GM23338 (cell line): ENCODE measurements around the gene XPC. TPM values are rescaled to one million over a fixed set of nuclear protein-coding genes. Genes with fewer than 3 reads are reported as not detected.

Experiments
- ATAC-seq: fragments of 200-7000 bp; cut with Tn5 transposase; 3 replicates; pipeline ENCODE4 v1.9.1; 2020
- DNase-seq: peaks from one replicate; pipeline ENCODE4 v3.0.0-alpha.2; 2015; ENCODE audit warnings: low spot score
- H2AFZ ChIP-seq: fragments of 200-600 bp; sonication (generic); 2 replicates; pipeline ENCODE4 v1.8.0; 2016; ENCODE audit warnings: antibody characterized with exemption, mild to moderate bottlenecking, moderate library complexity
- H3F3A ChIP-seq: fragments of 200-600 bp; sonication (generic); replicated peaks from 2 replicates; pipeline ENCODE4 v1.8.0; 2017; ENCODE audit warnings: antibody characterized with exemption, mixed run types, low read depth
- H3K27ac ChIP-seq: fragments of 200-600 bp; sonication (generic); 2 replicates; pipeline ENCODE4 v1.6.1; 2016; ENCODE audit warnings: low read depth
- H3K27me3 ChIP-seq: fragments of 200-600 bp; sonication (generic); 2 replicates; pipeline ENCODE4 v1.8.0; 2016; ENCODE audit warnings: mild to moderate bottlenecking, mixed run types, moderate library complexity; ENCODE audit not compliant: insufficient read depth
- H3K36me3 ChIP-seq: fragments of 200-600 bp; sonication (generic); 2 replicates; pipeline ENCODE4 v1.8.0; 2016; ENCODE audit warnings: mild to moderate bottlenecking; ENCODE audit not compliant: insufficient read depth
- H3K4me1 ChIP-seq: fragments of 200-600 bp; sonication (generic); 2 replicates; pipeline ENCODE4 v1.8.0; 2016; ENCODE audit warnings: mild to moderate bottlenecking, moderate library complexity; ENCODE audit not compliant: insufficient read depth
- H3K4me2 ChIP-seq: fragments of 200-600 bp; sonication (generic); 2 replicates; pipeline ENCODE4 v1.7.1; 2017; ENCODE audit warnings: mixed run types
- H3K4me3 ChIP-seq: fragments of 200-600 bp; sonication (generic); 2 replicates; pipeline ENCODE4 v1.6.1; 2016; ENCODE audit warnings: mixed run types
- H3K79me2 ChIP-seq: fragments of 200-600 bp; sonication (generic); replicated peaks from 2 replicates; pipeline ENCODE4 v1.8.0; 2017; ENCODE audit warnings: mild to moderate bottlenecking; ENCODE audit not compliant: insufficient read depth
- H3K9me2 ChIP-seq: fragments of 200-600 bp; sonication (generic); 2 replicates; pipeline ENCODE4 v1.8.0; 2017; ENCODE audit not compliant: insufficient read depth
- H4K20me1 ChIP-seq: fragments of 200-600 bp; sonication (generic); replicated peaks from 2 replicates; pipeline ENCODE4 v1.8.0; 2017; ENCODE audit warnings: mild to moderate bottlenecking; ENCODE audit not compliant: insufficient read depth
- H3K27ac Mint-ChIP-seq: 2 replicates; pipeline ENCODE4 v1.8.0; 2020; ENCODE audit warnings: inconsistent platforms, mild to moderate bottlenecking, moderate library complexity, mixed read lengths
- H3K27me3 Mint-ChIP-seq: 3 replicates; pipeline ENCODE4 v1.8.0; 2022; ENCODE audit warnings: low read depth, mild to moderate bottlenecking, moderate library complexity, mixed read lengths, inconsistent platforms; ENCODE audit not compliant: insufficient read depth, poor library complexity
- H3K36me3 Mint-ChIP-seq: 3 replicates; pipeline ENCODE4 v1.8.0; 2021; ENCODE audit warnings: low read depth, mild to moderate bottlenecking, inconsistent platforms, moderate library complexity, mixed read lengths
- H3K4me1 Mint-ChIP-seq: 3 replicates; pipeline ENCODE4 v1.8.0; 2020; ENCODE audit warnings: mild to moderate bottlenecking, inconsistent platforms, mixed read lengths
- H3K4me3 Mint-ChIP-seq: 3 replicates; pipeline ENCODE4 v1.8.0; 2021; ENCODE audit warnings: moderate library complexity, mild to moderate bottlenecking, inconsistent platforms, mixed read lengths
- H3K9me3 Mint-ChIP-seq: 3 replicates; pipeline ENCODE4 v1.8.0; 2020; ENCODE audit warnings: moderate library complexity, mild to moderate bottlenecking, inconsistent platforms, mixed read lengths
- CREB1 ChIP-seq: fragments of 250-450 bp; sonication (Bioruptor Pico); IDR thresholded peaks from 2 replicates; pipeline ENCODE4 v1.5.0; 2020; ENCODE audit warnings: low read depth, mild to moderate bottlenecking, moderate library complexity
- EZH2phosphoT487 ChIP-seq: fragments of 200-600 bp; sonication (generic); IDR thresholded peaks from one replicate; pipeline ENCODE4 v1.8.1; 2018; ENCODE audit warnings: antibody characterized with exemption; ENCODE audit not compliant: unreplicated experiment
- JUNB ChIP-seq: IDR thresholded peaks from one replicate; pipeline ENCODE4 v1.6.1; 2016; ENCODE audit warnings: antibody characterized with exemption; ENCODE audit not compliant: unreplicated experiment
- NANOG ChIP-seq: IDR thresholded peaks from 2 replicates; pipeline ENCODE4 v1.6.1; 2016; ENCODE audit warnings: antibody characterized with exemption, borderline replicate concordance
- STAT1 ChIP-seq: IDR thresholded peaks from one replicate; pipeline ENCODE4 v1.6.1; 2016; ENCODE audit warnings: antibody characterized with exemption; ENCODE audit not compliant: unreplicated experiment
- ZNF114 ChIP-seq: fragments of 250-450 bp; sonication (Bioruptor Pico); IDR thresholded peaks from 2 replicates; pipeline ENCODE4 v1.5.0; 2020; ENCODE audit warnings: mild to moderate bottlenecking, moderate library complexity
- polyA plus RNA-seq: library from polyadenylated mRNA; unstranded; fragments of >200 nt; fragmentation: Nextera tagmentation; extraction: Ambion mirVana; gene quantifications from 2 replicates; pipeline ENCODE4 v1.2.1, GENCODE V29; 2016
- total RNA-seq: library from RNA; depleted of rRNA; stranded (reverse); fragments of >200 nt; shearing (Covaris generic); gene quantifications from 2 replicates; pipeline ENCODE4 v1.2.3, GENCODE V29; 2014
- TF ChIP-seq, protein P1 (sequence below): IDR thresholded peaks from one replicate; pipeline ENCODE4 v1.6.1; 2018; ENCODE audit warnings: antibody characterized with exemption; ENCODE audit not compliant: unreplicated experiment
- TF ChIP-seq, protein P2 (sequence below): fragments of 250-450 bp; sonication (Bioruptor Pico); IDR thresholded peaks from 2 replicates; pipeline ENCODE4 v1.5.0; 2020; ENCODE audit warnings: mild to moderate bottlenecking, moderate library complexity
- TF ChIP-seq, protein P3 (sequence below), 2 experiments: fragments of 200-600 bp in 1 of 2; sonication (generic) in 1 of 2; conservative IDR thresholded peaks; 2 replicates each; pipeline versions ENCODE4 v1.5.1 to v1.6.1; 2016 to 2017; ENCODE audit warnings: antibody characterized with exemption in 2 of 2, low read depth in 2 of 2, mild to moderate bottlenecking in 2 of 2, moderate library complexity in 1 of 2
- TF ChIP-seq, protein P4 (sequence below): IDR thresholded peaks from 2 replicates; pipeline ENCODE4 v1.6.1; 2016; ENCODE audit warnings: antibody characterized with exemption

XPC gene
- total and polyA plus RNA-seq, 2 experiments from 2014 or later = 34.9 to 41.5 TPM

DNA sequence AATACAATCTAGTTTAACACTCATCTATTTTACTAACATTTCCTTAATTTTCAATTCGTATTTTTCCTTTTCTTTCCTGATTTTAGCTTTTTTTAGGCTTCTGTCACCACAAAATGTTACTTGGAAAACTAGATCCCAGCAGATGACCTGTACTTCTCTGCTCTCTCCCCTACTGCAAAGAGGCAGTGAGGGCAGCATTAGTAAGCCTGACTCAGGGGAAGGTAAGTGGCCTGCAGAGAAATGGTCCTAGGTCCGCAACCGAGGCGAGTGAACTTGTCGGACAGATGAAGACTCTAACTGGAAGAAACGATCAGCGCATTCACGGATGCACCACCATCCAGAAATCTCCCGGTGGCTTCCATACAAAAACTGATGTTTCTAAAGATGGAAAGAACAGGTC lies 33.2 kb downstream of the XPC start:
- no peaks in the 10 kb centered on the region for H3K9me2 ChIP-seq
- peaks cover 39% of the 10 kb centered on the region for H3K36me3 Mint-ChIP-seq
- H3K27me3 Mint-ChIP-seq = peaks cover 7% of the 10 kb centered on the region
- no peak overlapping the region for H3K4me3 Mint-ChIP-seq
- ATAC-seq = no peak
- no peaks in the 10 kb centered on the region for H3K79me2 ChIP-seq
- peaks cover 4% of the 10 kb centered on the region; the same call in 1 of the 2 replicates for H4K20me1 ChIP-seq
- no peaks in the 10 kb centered on the region; the same call in 1 of the 2 replicates for H3K36me3 ChIP-seq
- TF ChIP-seq, protein P1, sequence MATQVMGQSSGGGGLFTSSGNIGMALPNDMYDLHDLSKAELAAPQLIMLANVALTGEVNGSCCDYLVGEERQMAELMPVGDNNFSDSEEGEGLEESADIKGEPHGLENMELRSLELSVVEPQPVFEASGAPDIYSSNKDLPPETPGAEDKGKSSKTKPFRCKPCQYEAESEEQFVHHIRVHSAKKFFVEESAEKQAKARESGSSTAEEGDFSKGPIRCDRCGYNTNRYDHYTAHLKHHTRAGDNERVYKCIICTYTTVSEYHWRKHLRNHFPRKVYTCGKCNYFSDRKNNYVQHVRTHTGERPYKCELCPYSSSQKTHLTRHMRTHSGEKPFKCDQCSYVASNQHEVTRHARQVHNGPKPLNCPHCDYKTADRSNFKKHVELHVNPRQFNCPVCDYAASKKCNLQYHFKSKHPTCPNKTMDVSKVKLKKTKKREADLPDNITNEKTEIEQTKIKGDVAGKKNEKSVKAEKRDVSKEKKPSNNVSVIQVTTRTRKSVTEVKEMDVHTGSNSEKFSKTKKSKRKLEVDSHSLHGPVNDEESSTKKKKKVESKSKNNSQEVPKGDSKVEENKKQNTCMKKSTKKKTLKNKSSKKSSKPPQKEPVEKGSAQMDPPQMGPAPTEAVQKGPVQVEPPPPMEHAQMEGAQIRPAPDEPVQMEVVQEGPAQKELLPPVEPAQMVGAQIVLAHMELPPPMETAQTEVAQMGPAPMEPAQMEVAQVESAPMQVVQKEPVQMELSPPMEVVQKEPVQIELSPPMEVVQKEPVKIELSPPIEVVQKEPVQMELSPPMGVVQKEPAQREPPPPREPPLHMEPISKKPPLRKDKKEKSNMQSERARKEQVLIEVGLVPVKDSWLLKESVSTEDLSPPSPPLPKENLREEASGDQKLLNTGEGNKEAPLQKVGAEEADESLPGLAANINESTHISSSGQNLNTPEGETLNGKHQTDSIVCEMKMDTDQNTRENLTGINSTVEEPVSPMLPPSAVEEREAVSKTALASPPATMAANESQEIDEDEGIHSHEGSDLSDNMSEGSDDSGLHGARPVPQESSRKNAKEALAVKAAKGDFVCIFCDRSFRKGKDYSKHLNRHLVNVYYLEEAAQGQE = no peak
- TF ChIP-seq ZNF114 (CRISPR knock-in tag) (no peak), CREB1 (CRISPR knock-in tag) (no peak), EZH2phosphoT487 (no peak), JUNB (no peak), STAT1 (no peak), NANOG (no peak)
- TF ChIP-seq, protein P2, sequence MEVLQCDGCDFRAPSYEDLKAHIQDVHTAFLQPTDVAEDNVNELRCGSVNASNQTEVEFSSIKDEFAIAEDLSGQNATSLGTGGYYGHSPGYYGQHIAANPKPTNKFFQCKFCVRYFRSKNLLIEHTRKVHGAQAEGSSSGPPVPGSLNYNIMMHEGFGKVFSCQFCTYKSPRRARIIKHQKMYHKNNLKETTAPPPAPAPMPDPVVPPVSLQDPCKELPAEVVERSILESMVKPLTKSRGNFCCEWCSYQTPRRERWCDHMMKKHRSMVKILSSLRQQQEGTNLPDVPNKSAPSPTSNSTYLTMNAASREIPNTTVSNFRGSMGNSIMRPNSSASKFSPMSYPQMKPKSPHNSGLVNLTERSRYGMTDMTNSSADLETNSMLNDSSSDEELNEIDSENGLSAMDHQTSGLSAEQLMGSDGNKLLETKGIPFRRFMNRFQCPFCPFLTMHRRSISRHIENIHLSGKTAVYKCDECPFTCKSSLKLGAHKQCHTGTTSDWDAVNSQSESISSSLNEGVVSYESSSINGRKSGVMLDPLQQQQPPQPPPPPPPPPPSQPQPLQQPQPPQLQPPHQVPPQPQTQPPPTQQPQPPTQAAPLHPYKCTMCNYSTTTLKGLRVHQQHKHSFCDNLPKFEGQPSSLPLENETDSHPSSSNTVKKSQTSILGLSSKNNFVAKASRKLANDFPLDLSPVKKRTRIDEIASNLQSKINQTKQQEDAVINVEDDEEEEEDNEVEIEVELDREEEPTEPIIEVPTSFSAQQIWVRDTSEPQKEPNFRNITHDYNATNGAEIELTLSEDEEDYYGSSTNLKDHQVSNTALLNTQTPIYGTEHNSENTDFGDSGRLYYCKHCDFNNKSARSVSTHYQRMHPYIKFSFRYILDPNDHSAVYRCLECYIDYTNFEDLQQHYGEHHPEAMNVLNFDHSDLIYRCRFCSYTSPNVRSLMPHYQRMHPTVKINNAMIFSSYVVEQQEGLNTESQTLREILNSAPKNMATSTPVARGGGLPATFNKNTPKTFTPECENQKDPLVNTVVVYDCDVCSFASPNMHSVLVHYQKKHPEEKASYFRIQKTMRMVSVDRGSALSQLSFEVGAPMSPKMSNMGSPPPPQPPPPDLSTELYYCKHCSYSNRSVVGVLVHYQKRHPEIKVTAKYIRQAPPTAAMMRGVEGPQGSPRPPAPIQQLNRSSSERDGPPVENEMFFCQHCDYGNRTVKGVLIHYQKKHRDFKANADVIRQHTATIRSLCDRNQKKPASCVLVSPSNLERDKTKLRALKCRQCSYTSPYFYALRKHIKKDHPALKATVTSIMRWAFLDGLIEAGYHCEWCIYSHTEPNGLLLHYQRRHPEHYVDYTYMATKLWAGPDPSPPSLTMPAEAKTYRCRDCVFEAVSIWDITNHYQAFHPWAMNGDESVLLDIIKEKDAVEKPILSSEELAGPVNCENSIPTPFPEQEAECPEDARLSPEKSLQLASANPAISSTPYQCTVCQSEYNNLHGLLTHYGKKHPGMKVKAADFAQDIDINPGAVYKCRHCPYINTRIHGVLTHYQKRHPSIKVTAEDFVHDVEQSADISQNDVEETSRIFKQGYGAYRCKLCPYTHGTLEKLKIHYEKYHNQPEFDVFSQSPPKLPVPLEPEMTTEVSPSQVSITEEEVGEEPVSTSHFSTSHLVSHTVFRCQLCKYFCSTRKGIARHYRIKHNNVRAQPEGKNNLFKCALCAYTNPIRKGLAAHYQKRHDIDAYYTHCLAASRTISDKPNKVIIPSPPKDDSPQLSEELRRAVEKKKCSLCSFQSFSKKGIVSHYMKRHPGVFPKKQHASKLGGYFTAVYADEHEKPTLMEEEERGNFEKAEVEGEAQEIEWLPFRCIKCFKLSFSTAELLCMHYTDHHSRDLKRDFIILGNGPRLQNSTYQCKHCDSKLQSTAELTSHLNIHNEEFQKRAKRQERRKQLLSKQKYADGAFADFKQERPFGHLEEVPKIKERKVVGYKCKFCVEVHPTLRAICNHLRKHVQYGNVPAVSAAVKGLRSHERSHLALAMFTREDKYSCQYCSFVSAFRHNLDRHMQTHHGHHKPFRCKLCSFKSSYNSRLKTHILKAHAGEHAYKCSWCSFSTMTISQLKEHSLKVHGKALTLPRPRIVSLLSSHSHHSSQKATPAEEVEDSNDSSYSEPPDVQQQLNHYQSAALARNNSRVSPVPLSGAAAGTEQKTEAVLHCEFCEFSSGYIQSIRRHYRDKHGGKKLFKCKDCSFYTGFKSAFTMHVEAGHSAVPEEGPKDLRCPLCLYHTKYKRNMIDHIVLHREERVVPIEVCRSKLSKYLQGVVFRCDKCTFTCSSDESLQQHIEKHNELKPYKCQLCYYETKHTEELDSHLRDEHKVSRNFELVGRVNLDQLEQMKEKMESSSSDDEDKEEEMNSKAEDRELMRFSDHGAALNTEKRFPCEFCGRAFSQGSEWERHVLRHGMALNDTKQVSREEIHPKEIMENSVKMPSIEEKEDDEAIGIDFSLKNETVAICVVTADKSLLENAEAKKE (CRISPR knock-in tag) = no peak
- TF ChIP-seq, protein P3, sequence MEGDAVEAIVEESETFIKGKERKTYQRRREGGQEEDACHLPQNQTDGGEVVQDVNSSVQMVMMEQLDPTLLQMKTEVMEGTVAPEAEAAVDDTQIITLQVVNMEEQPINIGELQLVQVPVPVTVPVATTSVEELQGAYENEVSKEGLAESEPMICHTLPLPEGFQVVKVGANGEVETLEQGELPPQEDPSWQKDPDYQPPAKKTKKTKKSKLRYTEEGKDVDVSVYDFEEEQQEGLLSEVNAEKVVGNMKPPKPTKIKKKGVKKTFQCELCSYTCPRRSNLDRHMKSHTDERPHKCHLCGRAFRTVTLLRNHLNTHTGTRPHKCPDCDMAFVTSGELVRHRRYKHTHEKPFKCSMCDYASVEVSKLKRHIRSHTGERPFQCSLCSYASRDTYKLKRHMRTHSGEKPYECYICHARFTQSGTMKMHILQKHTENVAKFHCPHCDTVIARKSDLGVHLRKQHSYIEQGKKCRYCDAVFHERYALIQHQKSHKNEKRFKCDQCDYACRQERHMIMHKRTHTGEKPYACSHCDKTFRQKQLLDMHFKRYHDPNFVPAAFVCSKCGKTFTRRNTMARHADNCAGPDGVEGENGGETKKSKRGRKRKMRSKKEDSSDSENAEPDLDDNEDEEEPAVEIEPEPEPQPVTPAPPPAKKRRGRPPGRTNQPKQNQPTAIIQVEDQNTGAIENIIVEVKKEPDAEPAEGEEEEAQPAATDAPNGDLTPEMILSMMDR (conservative IDR thresholded peaks at IDR 0.05; ENCODE audit: low read depth in 2 of 2) = no peak
- TF ChIP-seq, protein P4, sequence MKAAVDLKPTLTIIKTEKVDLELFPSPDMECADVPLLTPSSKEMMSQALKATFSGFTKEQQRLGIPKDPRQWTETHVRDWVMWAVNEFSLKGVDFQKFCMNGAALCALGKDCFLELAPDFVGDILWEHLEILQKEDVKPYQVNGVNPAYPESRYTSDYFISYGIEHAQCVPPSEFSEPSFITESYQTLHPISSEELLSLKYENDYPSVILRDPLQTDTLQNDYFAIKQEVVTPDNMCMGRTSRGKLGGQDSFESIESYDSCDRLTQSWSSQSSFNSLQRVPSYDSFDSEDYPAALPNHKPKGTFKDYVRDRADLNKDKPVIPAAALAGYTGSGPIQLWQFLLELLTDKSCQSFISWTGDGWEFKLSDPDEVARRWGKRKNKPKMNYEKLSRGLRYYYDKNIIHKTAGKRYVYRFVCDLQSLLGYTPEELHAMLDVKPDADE = no peak
- no peak overlapping the region for H3K4me3 ChIP-seq
- H3F3A ChIP-seq = no peaks in the 10 kb centered on the region
- no peak for DNase-seq
- no peak overlapping the region for H2AFZ ChIP-seq
- no peaks in the 10 kb centered on the region for H3K9me3 Mint-ChIP-seq
- H3K27ac ChIP-seq = peak overlapping the region; percentile 36
- peaks cover 31% of the 10 kb centered on the region for H3K4me1 Mint-ChIP-seq
- peak overlapping the region; percentile 30; the same call in 1 of the 2 replicates for H3K27ac Mint-ChIP-seq
- peaks cover 12% of the 10 kb centered on the region for H3K4me1 ChIP-seq
- no peaks in the 10 kb centered on the region for H3K27me3 ChIP-seq
- H3K4me2 ChIP-seq = no peak overlapping the region
